ENCODE data around the gene SCNN1A.

The SCNN1A gene

DNA sequence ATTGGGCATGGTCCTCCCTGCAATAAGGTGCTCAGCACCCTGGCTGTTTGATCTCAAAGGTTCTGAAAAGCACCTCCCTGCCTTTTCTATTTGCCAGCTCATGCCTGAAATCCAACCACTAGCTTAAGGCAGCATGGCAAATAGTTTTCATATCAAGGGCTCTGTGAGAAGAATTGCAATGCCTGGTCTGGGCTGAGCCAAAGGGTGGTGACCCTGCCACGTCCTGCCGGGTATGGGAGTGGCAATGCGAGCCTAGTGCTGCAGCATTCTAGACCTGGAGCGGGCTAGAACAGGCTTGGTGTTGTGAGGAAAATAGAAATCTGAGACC, 2.3 kb upstream of the SCNN1A start:
- H3K9me3 Mint-ChIP-seq, result no peaks in the 10 kb centered on the region
- H3K4me1 Mint-ChIP-seq, result peaks cover 0 to 1% of the 10 kb centered on the region in 2 donors
- H3K27ac Mint-ChIP-seq, result no peak overlapping the region
- ATAC-seq (replicated peaks) (no peak), DNase-seq (no peak)
- no peaks in the 10 kb centered on the region for H3K36me3 Mint-ChIP-seq
- no peak overlapping the region for H3K4me3 Mint-ChIP-seq
- H3K27me3 Mint-ChIP-seq, result peaks cover 69 to 86% of the 10 kb centered on the region in 2 donors

DNA sequence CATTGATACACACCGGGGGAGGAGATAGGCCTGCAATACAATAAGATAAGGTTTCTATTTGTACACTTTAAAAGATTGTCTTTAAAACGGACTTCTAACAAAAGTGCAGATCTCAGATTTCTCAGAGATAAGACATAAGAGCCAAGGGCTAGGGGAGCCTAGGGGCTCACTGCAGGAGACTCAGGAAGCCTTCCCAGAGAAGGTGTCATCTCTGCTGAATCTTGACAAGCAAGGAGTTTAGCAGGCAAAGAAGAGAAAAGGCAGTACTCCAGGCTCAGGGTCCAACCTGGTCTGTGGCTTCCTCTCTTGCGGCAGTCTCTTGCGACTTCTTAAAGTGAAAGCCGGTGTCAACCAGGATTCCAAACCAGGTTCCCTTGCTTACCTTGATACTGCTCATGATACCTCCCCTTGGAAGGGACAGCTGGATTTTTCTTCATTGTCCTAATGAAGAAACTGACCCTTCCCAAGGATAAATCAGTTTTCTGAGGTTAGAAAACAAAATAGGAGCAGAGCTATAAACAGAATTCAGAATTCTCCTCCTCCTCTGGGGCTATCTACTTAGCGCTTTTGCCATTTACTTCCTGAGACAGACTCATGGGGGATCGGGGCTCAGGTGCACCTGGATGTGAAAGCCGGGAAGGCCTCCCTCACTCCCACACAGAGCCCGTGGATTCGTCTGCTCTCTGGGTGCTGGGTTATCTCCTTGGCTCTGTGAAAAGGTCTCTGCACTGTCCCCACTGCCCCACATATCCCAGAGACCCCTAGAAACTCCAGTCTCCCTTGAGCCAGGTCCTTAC, 1.7 kb upstream of the SCNN1A start:
- no peak overlapping the region for H3K4me3 Mint-ChIP-seq

DNA sequence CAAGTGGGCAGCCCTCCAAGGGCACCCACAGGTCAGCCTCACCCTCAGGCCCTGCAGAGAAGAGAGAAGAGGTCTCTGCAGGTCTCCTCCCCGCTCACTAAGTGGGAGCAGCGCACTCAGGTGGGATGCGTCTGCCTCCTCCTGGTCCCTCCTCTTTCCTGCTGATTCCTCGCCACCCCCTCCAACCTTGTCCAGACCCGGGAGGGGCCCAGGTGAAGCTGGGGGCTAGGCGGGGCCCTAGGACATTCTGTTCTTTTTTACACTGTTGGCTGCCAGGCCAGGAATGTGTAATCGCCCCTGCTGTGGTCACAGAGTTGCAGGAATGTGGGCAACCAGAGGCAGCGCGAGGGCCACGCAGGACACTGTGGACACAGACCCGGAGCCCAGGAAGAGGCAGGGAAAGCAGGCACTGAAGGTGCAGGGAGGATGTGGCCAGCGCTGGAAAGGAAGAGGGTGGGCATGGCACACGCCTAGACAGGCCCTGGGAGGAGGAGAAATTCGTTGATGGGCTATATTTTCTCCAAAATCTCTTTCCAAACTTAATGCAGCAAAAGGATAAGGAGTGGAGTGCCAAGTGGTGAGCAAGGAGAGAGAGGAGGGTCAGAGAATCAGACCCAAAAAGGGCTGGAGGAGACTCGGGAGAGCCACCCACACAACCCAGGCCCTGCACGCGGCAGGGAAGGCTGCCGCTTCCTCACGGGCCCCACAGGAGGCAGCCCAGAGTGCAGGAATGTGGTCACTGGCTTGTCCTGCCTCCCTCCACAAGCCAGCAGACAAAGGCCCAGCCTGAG, 911 bp upstream of the SCNN1A start:
- H3K4me3 Mint-ChIP-seq, result no peak overlapping the region
- no peaks in the 10 kb centered on the region for H3K36me3 Mint-ChIP-seq
- peaks cover 0 to under 1% of the 10 kb centered on the region in 2 donors for H3K4me1 Mint-ChIP-seq
- H3K27ac Mint-ChIP-seq, result no peak overlapping the region
- ATAC-seq (replicated peaks) (no peak), DNase-seq (no peak)
- no peaks in the 10 kb centered on the region for H3K9me3 Mint-ChIP-seq
- H3K27me3 Mint-ChIP-seq, result peaks cover 65 to 81% of the 10 kb centered on the region in 2 donors

More for the DNA sequence above, 1.7 kb upstream of the SCNN1A start:
- H3K9me3 Mint-ChIP-seq, result no peaks in the 10 kb centered on the region
- ATAC-seq (replicated peaks) (no peak), DNase-seq (no peak)
- H3K27me3 Mint-ChIP-seq, result peaks cover 71 to 86% of the 10 kb centered on the region in 2 donors
- H3K36me3 Mint-ChIP-seq, result no peaks in the 10 kb centered on the region
- H3K4me1 Mint-ChIP-seq, result no peaks in the 10 kb centered on the region
- no peak overlapping the region for H3K27ac Mint-ChIP-seq

DNA sequence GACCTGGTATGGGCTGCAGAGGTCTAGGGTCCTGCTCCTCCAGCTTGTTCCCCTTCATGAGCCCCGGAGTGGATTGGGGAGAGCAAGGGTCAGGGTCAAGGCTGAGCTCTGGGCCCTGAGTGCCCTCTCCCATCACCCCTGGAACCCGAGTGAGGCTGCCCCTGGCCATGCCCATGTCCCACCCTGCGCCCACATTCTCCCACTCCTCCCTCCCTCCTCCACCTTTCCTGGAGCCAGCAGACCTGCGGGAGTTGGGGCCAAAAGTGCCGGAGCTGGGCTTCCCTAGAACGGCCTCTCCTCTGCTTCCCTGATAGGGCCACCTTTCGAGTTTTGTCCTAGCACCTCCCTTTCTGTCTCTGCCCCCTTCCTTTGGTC, 590 bp downstream of the SCNN1A start:
- DNase-seq (no peak), ATAC-seq (replicated peaks) (no peak)
- Mint-ChIP-seq H3K4me3 (no peak overlapping the region), H3K36me3 (no peaks in the 10 kb centered on the region), H3K4me1 (peaks cover 0 to 4% of the 10 kb centered on the region in 2 donors), H3K9me3 (no peaks in the 10 kb centered on the region), H3K27me3 (peaks cover 69 to 82% of the 10 kb centered on the region in 2 donors), H3K27ac (no peak overlapping the region)

DNA sequence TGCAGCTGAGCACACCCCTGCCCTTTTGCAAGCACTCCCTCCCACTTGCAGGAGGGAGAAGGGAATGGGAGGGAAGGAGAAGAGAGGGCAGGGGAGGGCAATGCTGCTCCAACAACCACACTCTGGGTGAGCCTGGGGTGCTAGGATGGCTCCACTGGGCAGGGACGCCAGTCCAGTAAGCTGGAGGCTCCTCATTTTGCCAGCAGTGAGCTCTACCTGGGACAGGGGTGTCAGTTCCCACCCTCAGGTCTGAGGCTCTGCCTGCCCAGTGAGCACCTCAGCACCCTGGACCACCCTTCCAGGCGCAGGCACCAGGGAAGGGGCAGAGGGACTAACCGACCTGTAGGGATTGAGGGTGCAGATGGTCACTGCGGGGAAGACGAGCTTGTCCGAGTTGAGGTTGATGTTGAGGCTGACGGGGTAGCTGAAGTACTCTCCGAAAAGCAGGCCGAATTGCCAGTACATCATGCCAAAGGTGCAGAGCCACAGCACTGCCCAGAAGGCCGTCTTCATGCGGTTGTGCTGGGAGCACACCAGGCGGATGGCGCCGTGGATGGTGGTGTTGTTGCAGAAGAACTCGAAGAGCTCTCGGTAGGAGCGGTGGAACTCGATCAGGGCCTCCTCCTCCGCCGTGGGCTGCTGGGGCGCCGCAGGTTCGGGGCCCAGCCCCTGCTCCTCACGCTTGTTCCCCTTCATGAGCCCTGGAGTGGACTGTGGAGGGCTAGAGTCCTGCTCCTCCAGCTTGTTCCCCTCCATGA, 1.2 kb downstream of the SCNN1A start:
- H3K9me3 Mint-ChIP-seq, result no peaks in the 10 kb centered on the region
- no peak overlapping the region for H3K4me3 Mint-ChIP-seq
- no peak overlapping the region for H3K27ac Mint-ChIP-seq
- no peak for ATAC-seq (replicated peaks)
- peaks cover 66 to 80% of the 10 kb centered on the region in 2 donors for H3K27me3 Mint-ChIP-seq
- H3K4me1 Mint-ChIP-seq, result peaks cover 0 to 4% of the 10 kb centered on the region in 2 donors
- H3K36me3 Mint-ChIP-seq, result no peaks in the 10 kb centered on the region
- DNase-seq, result no peak

DNA sequence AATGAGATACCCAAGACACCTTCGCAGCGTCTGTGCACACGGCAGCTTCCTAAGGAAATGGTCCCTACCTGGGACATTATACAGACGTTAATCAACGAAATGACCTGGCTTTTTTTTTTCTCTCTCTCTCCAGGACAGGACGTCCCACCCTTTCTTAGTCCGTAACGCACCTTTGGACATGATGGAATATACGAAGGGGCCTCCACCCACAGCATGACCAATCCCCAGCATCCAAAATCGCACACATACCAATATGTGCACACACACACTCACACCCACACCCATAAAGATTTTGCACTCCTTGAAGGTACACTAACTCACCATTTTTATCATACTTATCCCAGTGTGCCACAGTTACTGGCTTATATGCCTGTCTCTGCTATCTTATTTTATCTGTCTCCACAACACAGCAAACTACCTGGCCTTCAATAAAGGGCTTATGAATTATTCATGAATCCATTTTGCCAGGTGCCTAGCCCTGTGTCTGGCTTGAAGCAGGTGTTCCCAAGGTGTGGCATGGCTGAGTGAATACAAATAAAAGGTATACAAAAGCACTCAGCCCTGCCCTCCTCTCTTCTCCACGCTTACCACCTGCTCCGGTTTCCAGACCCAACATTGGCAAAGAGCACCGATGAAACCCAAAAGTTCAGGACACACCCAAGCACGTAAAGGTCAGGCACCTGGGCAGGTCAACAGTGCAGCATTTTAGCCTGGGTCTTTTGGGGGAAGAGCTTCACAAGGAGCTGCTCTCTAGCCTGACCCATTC, 2.2 kb downstream of the SCNN1A start:
- ATAC-seq (replicated peaks) (no peak), DNase-seq (no peak)
- Mint-ChIP-seq H3K4me1 (peaks cover 0 to 11% of the 10 kb centered on the region in 2 donors), H3K27me3 (peaks cover 61 to 71% of the 10 kb centered on the region in 2 donors), H3K9me3 (no peaks in the 10 kb centered on the region), H3K36me3 (no peaks in the 10 kb centered on the region), H3K27ac (no peak overlapping the region), H3K4me3 (no peak overlapping the region)

DNA sequence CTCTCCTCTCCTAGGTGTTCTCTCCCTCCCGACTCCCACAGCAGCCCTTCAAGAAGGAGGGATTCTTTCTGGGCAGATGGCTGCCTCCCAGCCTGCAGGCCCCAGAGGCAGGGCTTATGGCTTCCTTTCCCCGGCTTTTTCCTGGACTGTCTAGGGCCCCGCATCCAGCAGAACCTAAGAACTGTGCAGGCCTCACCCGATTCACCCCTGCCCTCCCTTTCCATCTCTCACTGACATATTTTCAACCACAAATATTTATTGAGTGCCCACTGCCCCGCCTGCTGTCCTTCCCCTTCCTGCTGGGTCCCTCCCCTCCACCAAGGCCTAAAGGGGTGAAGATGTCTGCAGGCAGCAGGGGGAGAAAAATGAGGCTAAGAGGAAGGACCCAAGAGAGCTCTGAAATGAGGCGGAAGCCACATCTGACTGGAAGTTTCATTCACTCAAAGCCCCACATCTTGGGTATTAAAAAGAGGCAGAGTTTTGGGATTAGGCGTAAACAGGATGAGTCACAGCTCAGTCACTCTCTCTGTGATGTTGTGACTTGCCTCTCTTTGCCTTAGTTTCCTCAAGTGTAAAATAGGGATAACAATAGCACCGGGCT, 2.9 kb downstream of the SCNN1A start:
- no peak overlapping the region for H3K4me3 Mint-ChIP-seq
- peak overlapping the region; percentile 72 for H3K27ac Mint-ChIP-seq
- ATAC-seq (replicated peaks) (no peak), DNase-seq (no peak)
- peaks cover 3 to 15% of the 10 kb centered on the region in 2 donors for H3K4me1 Mint-ChIP-seq
- peaks cover 61 to 68% of the 10 kb centered on the region in 2 donors for H3K27me3 Mint-ChIP-seq
- H3K36me3 Mint-ChIP-seq, result no peaks in the 10 kb centered on the region
- no peaks in the 10 kb centered on the region for H3K9me3 Mint-ChIP-seq

DNA sequence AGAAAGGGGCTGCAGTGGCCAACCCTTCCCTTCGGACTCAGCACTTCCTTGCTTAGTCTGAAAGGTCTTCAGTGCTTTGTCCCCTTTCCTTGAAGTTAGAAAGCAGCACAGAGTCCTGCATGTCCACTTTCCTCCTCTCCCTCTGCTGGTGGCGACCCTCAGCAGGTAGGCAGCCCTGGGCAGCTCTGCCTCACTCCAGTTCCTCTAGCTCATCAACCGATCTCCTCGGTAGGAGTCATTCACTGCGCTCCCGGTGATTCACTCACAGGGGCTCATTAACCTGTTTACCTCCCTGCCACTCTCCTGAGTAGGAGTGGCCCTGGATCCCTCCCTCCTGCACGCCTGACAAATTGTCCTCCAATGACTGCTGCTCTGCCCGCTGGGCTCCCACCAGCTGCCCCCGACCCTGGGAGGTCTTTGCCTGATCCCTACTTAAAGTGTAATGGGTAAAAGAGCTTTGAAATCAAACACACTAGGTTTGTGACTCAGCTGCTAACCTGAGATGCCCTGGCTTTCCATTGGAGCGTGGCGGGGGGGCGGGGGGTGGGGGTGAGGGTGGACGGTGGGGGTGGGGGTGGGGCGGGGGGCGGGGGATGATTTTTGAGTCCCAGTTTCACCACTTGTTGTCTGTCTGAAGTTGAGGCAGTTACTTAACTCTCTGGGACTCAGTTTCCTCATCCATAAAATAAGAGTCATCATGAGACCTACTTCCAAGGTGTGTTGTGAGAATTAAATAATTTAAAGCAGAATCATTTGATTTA, 4.2 kb downstream of the SCNN1A start:
- Mint-ChIP-seq H3K27me3 (peaks cover 56 to 57% of the 10 kb centered on the region in 2 donors), H3K27ac (no peak overlapping the region), H3K4me1 (peaks cover 7 to 21% of the 10 kb centered on the region in 2 donors), H3K4me3 (no peak overlapping the region), H3K36me3 (no peaks in the 10 kb centered on the region), H3K9me3 (no peaks in the 10 kb centered on the region)
- no peak for DNase-seq
- ATAC-seq (replicated peaks), result no peak

DNA sequence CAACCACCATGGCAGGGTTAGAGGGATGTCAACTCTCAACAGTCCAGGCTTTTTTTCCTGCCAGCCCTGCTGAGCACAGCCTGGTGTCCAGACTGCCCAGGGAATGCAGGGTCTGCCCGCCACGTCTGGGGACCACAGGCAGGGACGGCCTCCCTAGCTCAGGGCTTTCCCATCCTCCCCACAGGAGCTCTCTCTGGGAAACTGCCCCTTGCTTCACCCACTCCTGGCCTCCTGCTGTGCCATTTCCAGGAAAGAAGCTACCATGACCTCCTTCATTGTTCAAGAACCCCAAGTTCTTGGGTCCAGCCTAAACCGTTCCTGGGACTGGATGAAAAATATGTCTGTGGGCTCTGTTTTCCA, 4.8 kb downstream of the SCNN1A start:
- no peaks in the 10 kb centered on the region for H3K36me3 Mint-ChIP-seq
- no peak for ATAC-seq (replicated peaks)

DNA sequence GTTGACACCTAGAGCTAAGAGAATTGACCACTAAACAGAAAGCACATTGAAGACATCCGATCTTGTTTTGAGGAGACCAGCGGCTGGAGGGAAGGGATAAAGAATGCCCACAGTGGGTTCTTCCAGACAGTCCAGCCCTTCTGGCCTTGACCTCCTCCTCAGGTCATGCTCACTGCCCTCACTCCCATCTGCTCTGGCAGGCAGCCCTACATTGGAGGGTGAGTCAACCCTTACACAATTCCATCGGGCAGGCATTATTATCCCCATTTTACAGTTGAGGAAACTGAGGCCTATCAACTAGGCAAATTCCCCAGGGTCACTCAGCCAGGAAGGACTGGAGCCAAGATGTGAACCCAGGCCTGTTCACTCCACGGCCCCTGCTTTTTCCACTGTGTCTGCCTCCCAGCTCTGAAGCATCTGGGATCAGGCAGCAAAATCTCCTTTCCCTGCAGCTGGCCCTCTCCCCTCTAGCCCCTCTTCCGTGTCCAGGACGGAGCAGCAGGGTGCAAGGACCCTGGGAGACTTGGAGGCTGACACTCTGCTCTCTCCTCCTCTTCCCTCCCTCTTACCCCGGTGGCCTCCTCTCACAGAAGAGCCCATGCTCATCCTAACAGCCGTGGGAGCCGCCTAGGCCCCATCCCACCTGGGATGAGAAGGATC, 5.3 kb downstream of the SCNN1A start:
- H3K36me3 Mint-ChIP-seq, result no peaks in the 10 kb centered on the region
- ATAC-seq (replicated peaks), result no peak
- no peaks in the 10 kb centered on the region for H3K9me3 Mint-ChIP-seq
- no peak for DNase-seq
- no peak overlapping the region for H3K27ac Mint-ChIP-seq
- H3K4me1 Mint-ChIP-seq, result peaks cover 7 to 21% of the 10 kb centered on the region in 2 donors
- no peak overlapping the region for H3K4me3 Mint-ChIP-seq
- H3K27me3 Mint-ChIP-seq, result peaks cover 45 to 46% of the 10 kb centered on the region in 2 donors

More for the DNA sequence above, 4.8 kb downstream of the SCNN1A start:
- peak overlapping the region; percentile 31 for H3K27ac Mint-ChIP-seq
- H3K4me3 Mint-ChIP-seq, result no peak overlapping the region
- peaks cover 50 to 51% of the 10 kb centered on the region in 2 donors for H3K27me3 Mint-ChIP-seq
- H3K9me3 Mint-ChIP-seq, result no peaks in the 10 kb centered on the region
- DNase-seq, result no peak
- H3K4me1 Mint-ChIP-seq, result peaks cover 7 to 21% of the 10 kb centered on the region in 2 donors

DNA sequence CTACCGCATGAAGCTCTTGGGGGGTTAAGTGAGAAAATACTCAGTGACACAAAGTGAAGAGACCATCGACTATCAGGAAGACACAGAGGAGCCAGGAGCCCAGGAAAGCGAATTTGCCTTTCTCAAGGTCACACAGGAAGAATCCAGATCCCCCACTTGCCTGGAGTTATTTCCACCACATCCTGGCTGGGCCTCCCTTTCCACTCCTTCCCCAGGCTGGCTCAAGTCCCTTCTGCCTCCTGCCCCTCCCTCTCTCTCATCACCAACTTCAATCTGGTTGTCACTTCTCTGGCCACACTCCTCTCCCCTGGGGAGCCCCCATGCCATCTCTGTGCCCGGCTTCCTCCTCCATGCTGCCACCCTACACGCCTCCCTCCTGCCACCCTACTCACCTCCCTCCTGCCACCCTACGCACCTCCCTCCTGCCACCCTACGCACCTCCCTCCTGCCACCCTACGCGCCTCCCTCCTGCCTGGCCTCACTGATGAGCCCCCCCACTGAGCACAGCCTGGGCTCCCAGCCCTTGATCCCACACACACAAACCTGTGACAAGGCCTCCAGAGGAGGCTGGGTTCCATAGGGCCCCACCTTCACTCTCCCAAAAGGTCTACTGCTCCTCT, 6.3 kb downstream of the SCNN1A start:
- peaks cover 39 to 40% of the 10 kb centered on the region in 2 donors for H3K27me3 Mint-ChIP-seq
- H3K4me1 Mint-ChIP-seq, result peaks cover 7 to 21% of the 10 kb centered on the region in 2 donors
- H3K36me3 Mint-ChIP-seq, result no peaks in the 10 kb centered on the region
- H3K4me3 Mint-ChIP-seq, result no peak overlapping the region
- no peak for ATAC-seq (replicated peaks)
- peak overlapping the region; percentile 31 for H3K27ac Mint-ChIP-seq
- H3K9me3 Mint-ChIP-seq, result no peaks in the 10 kb centered on the region
- DNase-seq, result no peak
